Measurements from ENCODE around the gene RUNX2. TPM values are rescaled to one million over a fixed set of nuclear protein-coding genes. Genes with fewer than 3 reads are reported as not detected.

Gene RUNX2
- total and polyA plus RNA-seq, 2 experiments from 2014 or later = 4.4 to 5.2 TPM

- H3K4me3 ChIP-seq = no peak overlapping the region
- no peak for DNase-seq
- H3K27me3 ChIP-seq (replicated peaks; ENCODE audit: insufficient read depth) = no peaks in the 10 kb centered on the region
- WGBS, 2 experiments (ENCODE audit: low coverage in 1 of 2, low lambda C conversion rate in 2 of 2, missing lambda C conversion rate in 2 of 2) = 76 to 80% methylated on average over 6 of the region's 6 CpGs
- TF ChIP-seq EZH2phosphoT487 (IDR thresholded peaks at IDR 0.05; ENCODE audit: insufficient read depth, low read depth) (no peak), EZH2 (IDR thresholded peaks at IDR 0.05; ENCODE audit: insufficient read depth, poor library complexity, severe bottlenecking) (no peak)
- H2AFZ ChIP-seq = no peak overlapping the region
- H3K4me2 ChIP-seq (ENCODE audit: unreplicated experiment) = no peak overlapping the region
- H3K9me2 ChIP-seq (ENCODE audit: insufficient read depth) = no peaks in the 10 kb centered on the region
- no peaks in the 10 kb centered on the region for H3K79me2 ChIP-seq (ENCODE audit: insufficient read depth)
- H4K20me1 ChIP-seq (ENCODE audit: insufficient read depth) = no peaks in the 10 kb centered on the region
- H3K9me3 ChIP-seq (ENCODE audit: low read depth) = no peaks in the 10 kb centered on the region
- H3K4me1 ChIP-seq (ENCODE audit: insufficient read depth) = peaks cover 18% of the 10 kb centered on the region
- in situ Hi-C loops (cut with MboI) = no loop called here
- peaks cover 12% of the 10 kb centered on the region for H3F3A ChIP-seq (ENCODE audit: insufficient read depth)
- H3K27ac ChIP-seq = no peak overlapping the region
- H3K36me3 ChIP-seq (ENCODE audit: low read depth) = no peaks in the 10 kb centered on the region
- H3K9ac ChIP-seq = no peak overlapping the region
Measured at GRCh38 chr6:45633272-45633908, 305.3 kb downstream of the RUNX2 start.

GRCh38 chr6:45634231-45634630, 306.1 kb downstream of the RUNX2 start:
- no peak for DNase-seq
- WGBS, 2 experiments (ENCODE audit: low coverage in 1 of 2, low lambda C conversion rate in 2 of 2, missing lambda C conversion rate in 2 of 2) = 88 to 91% methylated on average over 4 of the region's 4 CpGs

GRCh38 chr6:45635284-45635867, 307.2 kb downstream of the RUNX2 start:
- Histone ChIP-seq H3K9ac (no peak overlapping the region), H3F3A (ENCODE audit: insufficient read depth) (peaks cover 10% of the 10 kb centered on the region), H4K20me1 (ENCODE audit: insufficient read depth) (no peaks in the 10 kb centered on the region), H3K9me3 (ENCODE audit: low read depth) (no peaks in the 10 kb centered on the region), H3K4me3 (no peak overlapping the region), H3K9me2 (ENCODE audit: insufficient read depth) (no peaks in the 10 kb centered on the region), H3K4me1 (ENCODE audit: insufficient read depth) (peaks cover 21% of the 10 kb centered on the region), H3K79me2 (ENCODE audit: insufficient read depth) (no peaks in the 10 kb centered on the region), H3K27ac (no peak overlapping the region), H3K36me3 (ENCODE audit: low read depth) (no peaks in the 10 kb centered on the region), H2AFZ (no peak overlapping the region), H3K27me3 (replicated peaks; ENCODE audit: insufficient read depth) (no peaks in the 10 kb centered on the region), H3K4me2 (ENCODE audit: unreplicated experiment) (no peak overlapping the region)
- WGBS, 2 experiments (ENCODE audit: low coverage in 1 of 2, low lambda C conversion rate in 2 of 2, missing lambda C conversion rate in 2 of 2) = 88 to 93% methylated on average over 8 of the region's 8 CpGs
- no peak for TF ChIP-seq EZH2 (IDR thresholded peaks at IDR 0.05; ENCODE audit: insufficient read depth, poor library complexity, severe bottlenecking)
- DNase-seq = no peak
- in situ Hi-C loops (cut with MboI) = no loop called here

More at GRCh38 chr6:45634231-45634630, 306.1 kb downstream of the RUNX2 start:
- no peaks in the 10 kb centered on the region for H3K36me3 ChIP-seq (ENCODE audit: low read depth)
- no peak for TF ChIP-seq EZH2 (IDR thresholded peaks at IDR 0.05; ENCODE audit: insufficient read depth, poor library complexity, severe bottlenecking)
- no peak for TF ChIP-seq EZH2phosphoT487 (IDR thresholded peaks at IDR 0.05; ENCODE audit: insufficient read depth, low read depth)
- no peaks in the 10 kb centered on the region for H4K20me1 ChIP-seq (ENCODE audit: insufficient read depth)
- no peaks in the 10 kb centered on the region for H3K9me2 ChIP-seq (ENCODE audit: insufficient read depth)
- peaks cover 18% of the 10 kb centered on the region for H3K4me1 ChIP-seq (ENCODE audit: insufficient read depth)
- H3K27me3 ChIP-seq (replicated peaks; ENCODE audit: insufficient read depth) = no peaks in the 10 kb centered on the region
- H3K79me2 ChIP-seq (ENCODE audit: insufficient read depth) = no peaks in the 10 kb centered on the region
- no peak overlapping the region for H3K4me2 ChIP-seq (ENCODE audit: unreplicated experiment)
- in situ Hi-C loops (cut with MboI) = no loop called here
- no peaks in the 10 kb centered on the region for H3K9me3 ChIP-seq (ENCODE audit: low read depth)
- no peak overlapping the region for H3K4me3 ChIP-seq
- no peak overlapping the region for H3K27ac ChIP-seq
- no peak overlapping the region for H2AFZ ChIP-seq
- H3K9ac ChIP-seq = no peak overlapping the region
- peaks cover 12% of the 10 kb centered on the region for H3F3A ChIP-seq (ENCODE audit: insufficient read depth)

- 91 to 98% methylated on average over 3 of the region's 3 CpGs for WGBS, 2 experiments (ENCODE audit: low coverage in 1 of 2, low lambda C conversion rate in 2 of 2, missing lambda C conversion rate in 2 of 2)
- in situ Hi-C loops (cut with MboI) = no loop called here
Measured at GRCh38 chr6:45637056-45637455, 308.9 kb downstream of the RUNX2 start.

More at GRCh38 chr6:45637056-45637455, 308.9 kb downstream of the RUNX2 start:
- DNase-seq = no peak
- no peaks in the 10 kb centered on the region for H4K20me1 ChIP-seq (ENCODE audit: insufficient read depth)
- no peaks in the 10 kb centered on the region for H3K79me2 ChIP-seq (ENCODE audit: insufficient read depth)
- H3K9me2 ChIP-seq (ENCODE audit: insufficient read depth) = no peaks in the 10 kb centered on the region
- H3K4me1 ChIP-seq (ENCODE audit: insufficient read depth) = peaks cover 10% of the 10 kb centered on the region
- no peak for TF ChIP-seq EZH2phosphoT487 (IDR thresholded peaks at IDR 0.05; ENCODE audit: insufficient read depth, low read depth)
- no peak for TF ChIP-seq EZH2 (IDR thresholded peaks at IDR 0.05; ENCODE audit: insufficient read depth, poor library complexity, severe bottlenecking)
- H2AFZ ChIP-seq = no peak overlapping the region
- no peaks in the 10 kb centered on the region for H3K36me3 ChIP-seq (ENCODE audit: low read depth)
- no peak overlapping the region for H3K4me2 ChIP-seq (ENCODE audit: unreplicated experiment)
- no peak overlapping the region for H3K27ac ChIP-seq
- no peaks in the 10 kb centered on the region for H3K9me3 ChIP-seq (ENCODE audit: low read depth)
- H3K4me3 ChIP-seq = no peak overlapping the region
- no peaks in the 10 kb centered on the region for H3K27me3 ChIP-seq (replicated peaks; ENCODE audit: insufficient read depth)
- no peaks in the 10 kb centered on the region for H3F3A ChIP-seq (ENCODE audit: insufficient read depth)
- no peak overlapping the region for H3K9ac ChIP-seq
